Measurements from ENCODE around the gene KRTAP12-2. TPM values are rescaled to one million over a fixed set of nuclear protein-coding genes. Genes with fewer than 3 reads are reported as not detected.
"Not testable (repeated sequence)": the region's sequence is repeated elsewhere in the genome, so short reads cannot be mapped to it uniquely, and the experiment has no call there.

Gene KRTAP12-2
- total RNA-seq, 1 donor from 2014 or later = not detected

GRCh38 chr21:44699502-44700001 lies 32.8 kb upstream of the KRTAP12-2 start:
- DNase-seq = no peak
- Mint-ChIP-seq H3K4me1 (ENCODE audit: low read depth, unreplicated experiment) (peaks cover 20% of the 10 kb centered on the region), H3K9me3 (ENCODE audit: unreplicated experiment) (peaks cover 16% of the 10 kb centered on the region), H3K27ac (ENCODE audit: unreplicated experiment) (no peak overlapping the region), H3K36me3 (ENCODE audit: unreplicated experiment) (no peaks in the 10 kb centered on the region), H3K4me3 (ENCODE audit: unreplicated experiment) (no peak overlapping the region), H3K27me3 (ENCODE audit: unreplicated experiment) (peaks cover 25% of the 10 kb centered on the region)
- no peak for TF ChIP-seq CTCF (IDR thresholded peaks at IDR 0.05; ENCODE audit: partially characterized antibody, unreplicated experiment)

GRCh38 chr21:44697811-44698734 lies 31.3 kb upstream of the KRTAP12-2 start:
- no peak for TF ChIP-seq CTCF (IDR thresholded peaks at IDR 0.05; ENCODE audit: partially characterized antibody, unreplicated experiment)
- Mint-ChIP-seq H3K4me1 (ENCODE audit: low read depth, unreplicated experiment) (peaks cover 20% of the 10 kb centered on the region), H3K27me3 (ENCODE audit: unreplicated experiment) (peaks cover 18% of the 10 kb centered on the region), H3K4me3 (ENCODE audit: unreplicated experiment) (peak overlapping the region; percentile 30), H3K9me3 (ENCODE audit: unreplicated experiment) (peaks cover 16% of the 10 kb centered on the region), H3K27ac (ENCODE audit: unreplicated experiment) (peak overlapping the region; percentile 62), H3K36me3 (ENCODE audit: unreplicated experiment) (peaks cover 11% of the 10 kb centered on the region)
- no peak for DNase-seq

GRCh38 chr21:44697172-44697810 lies 30.6 kb upstream of the KRTAP12-2 start, which contains the start of gene KRTAP10-12:
Gene KRTAP10-12 (plus strand): TSS chr21:44697172. CDS start chr21:44697202, 30 bp downstream.
- DNase-seq = not testable (repeated sequence)
- H3K27me3 Mint-ChIP-seq (ENCODE audit: unreplicated experiment) = peaks cover 17% of the 10 kb centered on the region
- peaks cover 19% of the 10 kb centered on the region for H3K9me3 Mint-ChIP-seq (ENCODE audit: unreplicated experiment)
- H3K27ac Mint-ChIP-seq (ENCODE audit: unreplicated experiment) = peak within 1 kb of the TSS; percentile 62
- peaks cover 20% of the 10 kb centered on the region for H3K4me1 Mint-ChIP-seq (ENCODE audit: low read depth, unreplicated experiment)
- H3K36me3 Mint-ChIP-seq (ENCODE audit: unreplicated experiment) = peaks cover 19% of the 10 kb centered on the region
- H3K4me3 Mint-ChIP-seq (ENCODE audit: unreplicated experiment) = peak within 1 kb of the TSS; percentile 30

- peaks cover 19% of the 10 kb centered on the region for H3K9me3 Mint-ChIP-seq (ENCODE audit: unreplicated experiment)
- peaks cover 20% of the 10 kb centered on the region for H3K4me1 Mint-ChIP-seq (ENCODE audit: low read depth, unreplicated experiment)
- H3K4me3 Mint-ChIP-seq (ENCODE audit: unreplicated experiment) = no peak overlapping the region
- no peak for TF ChIP-seq CTCF (IDR thresholded peaks at IDR 0.05; ENCODE audit: partially characterized antibody, unreplicated experiment)
- H3K27ac Mint-ChIP-seq (ENCODE audit: unreplicated experiment) = no peak overlapping the region
- peaks cover 24% of the 10 kb centered on the region for H3K36me3 Mint-ChIP-seq (ENCODE audit: unreplicated experiment)
- peaks cover 17% of the 10 kb centered on the region for H3K27me3 Mint-ChIP-seq (ENCODE audit: unreplicated experiment)
- no peak for DNase-seq
Observed at GRCh38 chr21:44696572-44696971, 29.8 kb upstream of the KRTAP12-2 start.

GRCh38 chr21:44695641-44696040 lies 28.9 kb upstream of the KRTAP12-2 start:
- no peak for TF ChIP-seq CTCF (IDR thresholded peaks at IDR 0.05; ENCODE audit: partially characterized antibody, unreplicated experiment)

More at GRCh38 chr21:44695641-44696040, 28.9 kb upstream of the KRTAP12-2 start:
- Mint-ChIP-seq H3K4me3 (ENCODE audit: unreplicated experiment) (no peak overlapping the region), H3K4me1 (ENCODE audit: low read depth, unreplicated experiment) (peaks cover 20% of the 10 kb centered on the region), H3K9me3 (ENCODE audit: unreplicated experiment) (peaks cover 15% of the 10 kb centered on the region), H3K36me3 (ENCODE audit: unreplicated experiment) (peaks cover 25% of the 10 kb centered on the region), H3K27me3 (ENCODE audit: unreplicated experiment) (peaks cover 15% of the 10 kb centered on the region), H3K27ac (ENCODE audit: unreplicated experiment) (no peak overlapping the region)
- DNase-seq = no peak
